8988T (cell line): ENCODE results near the gene IFITM1.
"Not testable (repeated sequence)": the region's sequence is repeated elsewhere in the genome, so short reads cannot be mapped to it uniquely, and the experiment has no call there.

Experiments used
- DNase-seq: peaks from one replicate; pipeline ENCODE4 v3.0.0; 2011

IFITM1 gene

DNA sequence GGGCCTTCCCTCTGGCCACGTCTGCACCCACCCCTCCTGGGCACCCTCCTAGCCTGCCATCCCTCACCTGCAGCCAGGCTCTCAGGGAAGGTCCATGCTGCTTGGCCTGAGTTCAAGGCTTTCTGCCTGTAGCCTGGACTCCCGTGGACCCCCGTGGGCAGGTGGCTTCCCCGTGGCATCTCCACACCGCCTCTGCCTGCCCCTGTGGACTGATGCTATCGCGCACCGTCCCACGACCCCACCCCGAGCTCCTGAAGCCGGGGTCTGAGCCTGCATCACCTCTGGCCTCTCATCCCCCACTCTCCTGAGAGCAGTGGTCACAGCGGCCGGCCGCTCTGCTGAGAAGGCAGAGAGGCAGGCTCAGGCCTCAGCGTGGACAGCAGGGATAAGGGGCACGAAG is 19.1 kb upstream of the IFITM1 start:
- DNase-seq: no peak

DNA sequence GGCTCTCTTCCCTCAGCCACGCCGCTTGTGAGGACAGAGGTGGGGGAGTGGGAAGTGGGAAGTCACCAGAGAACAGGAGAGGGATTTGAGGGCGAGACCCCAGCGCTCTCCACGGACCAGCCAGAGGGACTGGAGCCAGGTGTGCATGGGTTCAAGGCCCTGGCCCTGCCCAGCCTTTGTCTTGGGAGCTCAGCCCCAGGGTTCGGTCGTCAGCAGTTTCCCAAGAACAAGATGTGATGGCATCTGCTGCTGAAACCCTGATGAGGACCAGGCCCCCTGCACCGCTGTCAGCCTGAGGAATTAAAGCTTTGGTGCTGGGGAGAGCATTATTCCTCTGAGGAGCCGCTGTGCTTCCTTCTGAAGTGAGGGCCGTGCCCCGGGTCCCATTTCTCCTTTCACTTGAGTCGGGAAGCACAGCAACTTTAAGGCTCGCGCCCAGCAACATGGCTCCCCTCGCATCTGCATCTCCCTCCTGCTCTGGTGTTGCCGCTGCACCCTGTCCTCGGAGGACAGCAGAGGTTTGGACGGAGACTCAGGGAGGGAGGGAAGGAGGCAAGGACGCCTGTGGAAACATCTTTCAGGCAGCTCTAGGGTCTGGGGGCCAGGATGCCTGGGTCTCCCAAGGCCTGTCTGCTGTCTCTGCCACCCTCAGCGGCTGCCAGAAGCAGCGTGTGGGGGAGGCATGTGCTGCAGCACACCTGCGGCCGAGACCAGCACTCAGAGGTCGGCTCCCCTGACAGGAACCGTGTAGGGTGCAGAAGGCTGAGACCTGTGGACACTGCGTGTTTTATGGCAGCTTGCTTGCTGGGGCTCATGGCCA is 18.3 kb upstream of the IFITM1 start:
- DNase-seq: no peak

DNA sequence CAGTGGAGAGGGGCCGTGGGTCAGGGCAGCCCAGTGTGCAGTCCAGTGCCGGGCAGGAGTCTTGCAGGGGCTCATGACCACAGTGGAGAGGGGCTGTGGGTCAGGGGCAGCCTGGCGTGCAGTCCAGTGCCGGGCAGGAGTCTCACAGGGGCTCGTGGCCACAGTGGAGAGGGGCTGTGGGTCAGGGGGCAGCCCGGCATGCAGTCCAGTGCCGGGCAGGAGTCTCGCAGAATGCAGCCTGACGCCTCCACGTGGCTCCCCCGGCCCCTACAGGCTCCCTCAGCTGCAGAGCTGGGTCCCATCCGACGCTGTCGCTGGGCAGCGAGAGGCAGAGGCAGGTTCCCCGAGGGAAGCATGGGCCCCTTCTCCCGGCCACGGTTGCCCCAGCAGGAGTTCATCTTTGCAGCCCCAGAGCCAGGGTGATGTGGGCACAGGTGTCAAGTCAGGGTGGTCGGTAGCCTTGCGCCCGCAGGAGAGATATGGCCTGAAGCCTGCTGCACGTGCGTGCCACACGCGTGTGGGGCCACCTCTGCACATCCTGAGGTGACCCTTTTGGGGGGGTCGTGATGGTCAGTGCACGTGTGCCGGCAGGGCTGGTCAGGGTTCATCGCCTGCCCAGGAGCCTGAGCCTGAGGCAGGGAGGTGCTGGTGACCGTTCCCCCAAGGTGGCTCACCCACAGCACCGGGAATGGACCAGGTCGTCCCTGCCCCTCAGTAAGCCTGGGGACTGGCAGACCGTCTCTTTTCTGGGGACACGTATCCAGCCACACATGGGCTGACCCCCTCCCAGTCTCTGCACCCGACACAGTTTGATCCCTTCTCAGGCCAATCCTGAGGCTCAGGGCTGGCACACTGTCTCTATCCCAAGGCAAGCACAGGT is 17.4 kb upstream of the IFITM1 start:
- no peak for DNase-seq

DNA sequence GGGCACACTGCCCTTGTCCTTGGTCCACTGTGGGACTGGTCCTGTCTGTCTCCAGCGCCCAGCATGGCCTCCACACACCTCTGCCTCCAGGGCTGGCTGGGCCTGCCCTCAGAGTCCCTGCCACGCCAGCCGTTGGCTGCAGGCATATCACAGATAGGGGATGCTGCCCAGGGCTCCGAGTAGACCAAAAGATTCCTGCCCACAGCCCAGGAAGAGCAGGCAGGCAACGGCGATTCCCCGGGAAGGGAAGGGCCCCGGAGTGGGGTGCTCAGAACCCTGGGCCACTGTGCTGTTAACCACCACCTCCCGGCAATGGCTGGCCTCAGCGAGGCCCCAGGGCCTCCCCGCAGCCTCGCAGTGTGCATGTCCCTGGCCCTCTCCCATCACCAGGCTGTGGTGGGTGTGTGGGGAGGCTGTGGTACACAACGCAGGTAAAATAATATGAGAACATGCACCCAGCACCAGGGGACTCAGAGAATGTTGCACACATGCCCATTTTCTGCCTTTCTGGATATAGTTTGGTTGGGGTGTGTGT is 16.7 kb upstream of the IFITM1 start:
- DNase-seq: no peak

DNA sequence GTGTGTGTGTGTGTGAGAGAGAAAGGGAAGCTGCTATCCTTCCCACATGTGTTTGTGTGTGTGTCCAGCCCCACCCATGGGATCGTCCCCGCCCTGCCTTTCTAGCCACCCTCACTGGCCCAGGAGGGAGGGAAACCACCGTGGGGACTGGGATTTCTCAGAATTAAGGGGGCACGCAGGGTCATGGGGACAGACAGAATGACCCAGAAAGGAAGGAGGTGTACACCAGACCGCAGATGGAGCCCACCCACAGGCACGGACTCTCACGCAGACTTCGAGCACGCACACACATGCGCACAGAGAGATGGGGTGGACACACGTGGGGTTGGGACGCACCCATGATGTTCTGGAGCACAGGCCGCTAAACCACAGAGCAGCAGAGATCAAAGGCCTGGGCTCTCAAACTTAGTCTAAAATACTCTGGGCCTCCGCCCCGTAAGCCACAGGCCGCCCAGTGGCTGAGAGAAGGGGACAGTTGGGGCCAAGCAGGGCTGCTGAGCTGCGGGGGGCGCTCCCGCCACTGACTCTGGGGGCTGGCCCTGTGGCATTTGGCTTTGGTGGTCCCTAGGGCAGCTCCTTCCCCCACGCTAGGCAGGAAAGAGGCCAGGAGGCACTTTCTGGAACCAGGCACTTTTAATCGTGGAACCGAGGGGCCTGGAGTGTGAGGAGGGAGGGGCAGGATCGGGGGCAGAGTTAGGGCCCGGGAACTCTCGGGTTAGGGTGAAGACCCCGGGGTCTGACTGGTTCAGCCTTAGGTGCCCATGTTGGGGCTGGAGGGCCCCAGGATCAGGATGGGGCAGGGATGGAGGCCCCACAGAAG is 16.0 kb upstream of the IFITM1 start:
- no peak for DNase-seq

DNA sequence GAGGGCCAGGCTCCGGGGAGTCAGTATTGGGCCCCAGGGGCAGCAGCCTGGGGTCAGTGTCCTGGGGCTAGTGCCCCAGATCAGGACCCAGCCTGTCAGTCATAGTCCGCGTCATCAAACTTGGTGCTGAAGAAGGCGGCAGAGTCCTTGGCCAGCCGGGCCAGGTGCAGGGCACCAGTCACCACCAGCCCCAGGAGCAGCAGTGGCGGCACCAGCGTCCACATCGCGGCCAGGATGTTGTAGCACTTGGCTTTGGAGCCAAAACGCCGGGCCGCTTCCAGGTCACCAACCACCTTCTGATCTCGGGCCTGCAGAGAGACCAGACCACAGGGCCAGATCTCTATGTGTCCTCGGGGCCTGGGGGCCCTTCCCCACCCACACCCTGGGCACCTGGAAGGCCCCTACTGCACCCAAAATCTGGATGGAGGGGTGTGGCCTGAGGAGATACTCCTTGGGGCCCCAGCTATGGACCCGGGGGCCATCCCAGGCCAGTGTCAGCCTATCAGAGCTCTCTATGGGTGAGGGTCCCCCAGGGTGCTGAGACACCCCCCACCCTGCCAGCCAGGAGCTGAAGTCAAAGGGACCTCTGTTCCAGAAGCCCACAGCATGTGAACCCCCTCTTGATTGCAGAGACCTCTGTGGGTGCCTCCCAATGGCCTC is 15.3 kb upstream of the IFITM1 start:
- no peak for DNase-seq

DNA sequence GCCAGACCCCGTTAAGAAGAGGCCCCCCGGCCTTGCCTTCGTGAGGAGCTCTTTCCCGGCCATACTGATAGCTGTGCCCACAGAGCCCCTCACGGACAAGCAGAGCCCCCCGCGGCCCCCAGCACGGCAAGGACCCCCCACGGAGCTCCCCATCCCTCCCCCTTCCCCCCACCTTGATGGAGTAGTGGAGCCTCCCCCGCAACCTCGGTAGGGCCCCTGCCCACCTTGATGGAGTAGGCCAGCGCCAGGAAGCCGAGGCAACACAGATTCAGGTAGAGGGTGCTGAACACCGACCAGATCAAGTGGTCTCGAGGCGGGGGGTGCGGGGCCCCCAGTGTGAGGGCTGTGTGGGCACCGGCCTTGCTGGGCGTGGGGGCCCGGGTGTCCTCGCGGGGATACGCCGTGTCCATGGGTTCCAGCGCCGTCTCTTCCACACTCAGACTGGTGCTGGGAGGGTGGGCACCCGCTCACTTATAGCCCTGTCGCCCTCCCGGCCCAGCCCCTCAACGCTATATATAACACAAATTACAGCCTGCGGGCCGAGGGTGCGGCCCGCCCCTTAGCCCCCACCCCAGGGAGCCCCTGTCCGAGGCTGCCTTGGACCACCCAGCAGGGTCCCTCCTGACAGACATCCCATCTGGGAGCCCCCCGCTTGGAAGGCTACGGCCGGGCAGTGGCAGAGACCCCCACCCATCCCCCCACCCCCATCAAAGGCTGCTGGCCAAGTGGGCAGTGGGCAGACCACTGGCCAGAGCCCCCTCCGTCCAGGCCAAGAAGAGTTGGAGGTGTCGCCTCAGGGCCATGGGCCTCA is 14.6 kb upstream of the IFITM1 start, which contains the start of gene IFITM5:
Gene IFITM5, minus strand, starts transcription at position 446 of the 811 bp plus-strand sequence. Its CDS starts 36 bp downstream, at position 410.
- DNase-seq: no peak

DNA sequence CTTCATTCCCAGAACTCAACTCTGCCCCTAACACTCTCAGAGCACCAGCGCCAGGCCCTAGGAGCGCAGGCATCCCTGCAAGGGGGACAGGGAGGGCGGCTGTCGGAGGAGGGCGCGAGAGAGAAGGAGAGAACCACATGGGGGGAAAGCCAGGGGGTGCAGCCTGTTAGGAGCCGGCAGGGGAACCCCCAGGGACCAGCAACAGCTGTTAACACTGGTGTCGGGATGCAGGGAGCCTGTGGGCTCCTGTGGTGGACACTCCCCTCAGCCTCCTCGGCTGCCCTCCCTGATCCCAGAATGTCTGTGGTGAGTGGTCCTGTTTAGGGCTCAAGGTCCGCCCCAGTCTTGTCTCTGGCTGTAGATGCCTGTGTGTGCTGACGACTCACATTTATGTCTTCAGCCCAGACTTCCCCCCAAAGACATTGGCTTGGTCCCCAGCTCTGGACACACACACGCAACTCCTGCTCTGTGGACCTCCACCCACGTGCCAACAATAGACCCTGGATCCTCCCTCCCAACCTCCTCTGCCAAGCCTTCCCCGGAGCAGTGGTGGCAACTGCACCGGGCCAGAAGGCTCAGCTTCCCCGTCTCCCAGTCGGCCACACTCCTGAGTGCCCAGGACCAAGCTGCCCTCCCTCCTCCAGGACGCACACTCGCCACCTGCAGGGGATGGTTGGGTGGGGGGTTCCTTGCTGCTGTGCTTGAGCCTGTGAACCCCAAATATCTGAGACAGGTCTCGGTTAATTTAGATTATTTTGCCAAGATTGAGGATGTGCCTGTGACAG is 13.7 kb upstream of the IFITM1 start:
- DNase-seq: no peak

DNA sequence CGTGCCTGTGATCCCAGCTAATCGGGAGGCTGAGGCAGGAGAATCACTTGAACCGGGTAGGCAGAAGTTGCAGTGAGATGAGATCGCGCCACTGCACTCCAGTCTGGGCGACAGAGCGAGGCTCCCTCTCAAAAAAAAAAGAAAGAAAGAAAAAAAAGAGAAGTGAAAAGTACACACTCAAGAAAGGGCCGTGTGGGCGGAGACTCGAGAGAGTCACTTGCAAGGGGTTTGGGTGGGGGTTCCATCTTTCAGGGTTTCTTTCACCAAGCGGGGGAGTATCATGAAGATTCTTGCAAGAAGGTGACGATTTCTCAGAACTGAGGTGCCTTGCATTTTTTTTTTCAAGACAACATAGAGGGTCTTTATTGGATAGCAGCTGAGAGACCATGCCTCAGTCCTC is 10.5 kb upstream of the IFITM1 start:
- no peak for DNase-seq

DNA sequence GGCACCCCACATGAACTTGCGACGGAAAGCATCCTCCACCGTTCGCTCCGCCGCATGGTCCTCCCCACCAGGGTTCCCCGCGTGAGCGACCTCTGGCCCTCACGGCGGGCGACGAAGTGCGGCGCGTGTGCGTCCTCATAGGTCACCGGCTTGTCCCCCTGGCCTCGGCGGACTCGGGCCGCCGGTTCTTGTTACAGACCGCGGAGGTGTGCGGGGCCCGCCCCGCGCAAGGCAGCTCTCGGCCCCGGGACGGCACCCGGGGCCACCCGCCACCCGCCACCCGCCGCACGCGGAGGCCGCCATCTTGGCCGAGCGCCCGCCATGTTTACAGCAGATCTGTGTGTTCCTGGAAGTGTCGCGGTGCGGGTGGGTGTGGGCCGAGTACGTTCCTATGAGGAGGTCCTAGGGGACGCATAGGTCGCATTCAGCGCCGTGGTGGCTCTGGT is 9.8 kb upstream of the IFITM1 start:
- no peak for DNase-seq

DNA sequence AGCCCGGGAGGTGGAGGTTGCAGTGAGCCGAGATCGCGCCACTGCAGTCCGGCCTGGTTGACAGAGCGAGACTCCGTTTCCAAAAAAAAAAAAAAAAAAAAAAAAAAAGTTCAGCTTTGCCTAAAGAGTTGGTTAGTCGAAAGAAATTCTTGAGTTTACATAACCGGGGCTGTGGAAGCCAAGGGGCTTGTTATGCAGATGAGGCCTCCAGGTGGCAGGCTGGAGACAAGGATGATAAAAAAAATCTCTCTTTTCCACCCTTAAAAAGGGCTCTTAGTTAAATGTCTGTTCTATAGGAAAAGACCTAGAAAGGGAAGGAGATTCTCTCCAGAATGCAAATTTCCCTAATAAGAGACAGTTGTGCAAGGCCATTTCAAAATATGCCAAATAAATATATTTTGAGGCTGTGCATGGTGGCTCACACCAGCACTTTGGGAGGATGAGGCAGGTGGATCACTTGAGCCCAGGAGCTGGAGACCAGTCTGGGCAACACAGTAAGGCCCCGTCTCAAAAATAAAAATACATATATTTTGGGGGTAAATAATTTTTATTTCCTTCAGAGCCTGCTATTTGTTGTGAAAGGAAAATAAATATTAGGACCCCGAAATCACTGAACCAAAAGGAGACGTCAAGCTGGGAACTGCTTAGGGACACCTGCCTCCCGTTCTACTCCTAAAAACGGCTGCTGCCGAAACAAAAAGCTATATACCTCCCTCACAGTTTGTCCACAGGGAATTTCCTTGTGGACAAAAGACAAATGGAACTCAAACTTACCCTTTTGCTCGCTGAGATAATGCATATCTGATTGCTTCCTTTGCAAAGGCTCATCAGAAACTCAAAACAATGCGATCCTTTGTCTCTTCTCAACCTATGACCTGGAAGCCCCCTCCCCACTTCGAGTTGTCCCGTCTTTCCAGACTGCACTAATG is 8.7 kb upstream of the IFITM1 start:
- peak; percentile 97 for DNase-seq

DNA sequence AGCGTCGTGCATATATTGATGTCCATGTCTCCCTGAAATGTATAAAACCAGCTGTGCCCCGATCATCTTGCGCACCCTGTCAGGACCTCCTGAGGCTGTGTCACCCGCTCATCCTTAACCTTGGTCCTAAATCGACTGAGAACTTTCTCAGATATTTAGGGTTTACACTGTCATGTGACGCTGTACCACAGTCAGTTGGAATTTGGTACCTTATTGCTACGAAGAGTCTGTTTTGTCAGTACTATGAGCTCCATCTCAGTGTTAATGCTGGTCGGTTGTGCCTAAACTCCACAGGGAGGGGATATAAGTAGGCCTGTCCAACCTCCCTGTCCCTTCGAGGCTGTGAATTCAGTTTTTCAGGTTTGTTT is 8.0 kb upstream of the IFITM1 start:
- DNase-seq: no peak

DNA sequence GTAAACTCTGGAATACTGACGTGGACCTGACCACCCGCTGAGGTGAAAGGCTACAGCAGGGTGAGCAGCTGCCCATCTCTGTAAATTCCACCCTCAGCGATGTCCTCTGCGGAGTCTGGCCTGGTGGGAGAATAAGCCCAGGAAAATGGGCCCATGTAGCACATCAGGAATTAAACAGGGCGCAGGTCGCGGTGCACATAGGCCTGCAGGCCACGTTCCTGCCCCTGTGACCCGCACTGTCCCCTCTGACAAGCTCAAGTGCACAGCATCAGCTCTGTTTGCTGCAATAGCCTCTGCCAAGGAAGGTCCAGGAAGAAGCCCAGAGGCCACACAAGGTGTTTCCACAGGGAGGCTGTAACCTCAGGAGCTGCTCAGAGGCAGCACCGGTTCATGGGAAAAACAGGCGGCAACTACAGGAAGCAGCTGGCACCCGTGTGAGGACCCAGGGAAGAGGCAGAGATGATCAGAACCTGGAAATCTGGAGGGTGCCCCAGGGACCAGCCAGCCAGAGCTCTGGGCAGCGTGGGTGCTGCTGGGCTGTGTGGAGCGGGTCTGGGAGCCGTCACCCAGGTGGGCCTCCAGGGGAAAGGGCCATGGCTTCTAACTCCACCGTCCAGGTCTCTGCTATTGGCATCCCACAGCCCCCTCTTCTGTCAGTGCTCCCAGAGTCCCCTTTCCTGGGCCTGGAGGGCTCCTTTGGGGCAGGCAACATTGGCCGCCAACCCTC is 7.0 kb upstream of the IFITM1 start:
- no peak for DNase-seq

DNA sequence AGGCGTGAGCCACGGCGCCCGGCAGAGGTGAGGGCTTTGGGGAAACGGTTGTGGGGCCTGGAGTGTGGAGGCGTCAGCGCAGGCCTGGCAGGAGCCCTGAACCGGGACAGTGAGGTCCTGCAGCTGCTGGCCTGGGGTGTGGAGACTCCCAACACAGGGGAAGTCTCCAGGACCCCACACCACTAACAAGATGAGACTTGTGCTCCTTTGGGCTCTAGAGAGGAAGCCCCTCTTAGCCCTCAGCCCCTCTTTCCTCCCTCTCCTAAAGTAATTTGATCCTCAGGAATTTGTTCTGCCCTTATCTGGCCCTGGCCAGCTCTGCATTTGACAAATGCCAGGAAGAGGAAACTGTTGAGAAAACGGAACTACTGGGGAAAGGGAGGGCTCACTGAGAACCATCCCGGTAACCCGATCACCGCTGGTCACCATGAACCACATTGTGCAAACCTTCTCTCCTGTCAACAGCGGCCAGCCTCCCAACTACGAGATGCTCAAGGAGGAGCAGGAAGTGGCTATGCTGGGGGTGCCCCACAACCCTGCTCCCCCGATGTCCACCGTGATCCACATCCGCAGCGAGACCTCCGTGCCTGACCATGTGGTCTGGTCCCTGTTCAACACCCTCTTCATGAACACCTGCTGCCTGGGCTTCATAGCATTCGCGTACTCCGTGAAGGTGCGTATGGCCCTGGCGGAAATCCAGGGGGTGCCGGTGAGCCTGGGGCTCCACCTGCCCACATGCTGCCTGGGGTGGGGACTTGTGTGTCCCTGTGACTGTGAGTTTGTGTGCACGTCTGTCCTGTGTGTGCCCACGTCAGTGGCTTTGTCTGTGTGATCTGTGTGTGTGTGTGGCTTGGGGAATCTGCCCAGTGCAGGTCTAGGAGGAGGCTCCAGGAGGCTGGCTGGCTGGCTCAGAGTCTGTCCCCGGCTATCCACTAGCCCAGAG is 5.8 kb upstream of the IFITM1 start, which contains the start of gene IFITM2:
Gene IFITM2, plus strand, starts transcription at position 51 of the 943 bp plus-strand sequence. Its CDS starts 377 bp downstream, at position 428.
- not testable (repeated sequence) for DNase-seq

DNA sequence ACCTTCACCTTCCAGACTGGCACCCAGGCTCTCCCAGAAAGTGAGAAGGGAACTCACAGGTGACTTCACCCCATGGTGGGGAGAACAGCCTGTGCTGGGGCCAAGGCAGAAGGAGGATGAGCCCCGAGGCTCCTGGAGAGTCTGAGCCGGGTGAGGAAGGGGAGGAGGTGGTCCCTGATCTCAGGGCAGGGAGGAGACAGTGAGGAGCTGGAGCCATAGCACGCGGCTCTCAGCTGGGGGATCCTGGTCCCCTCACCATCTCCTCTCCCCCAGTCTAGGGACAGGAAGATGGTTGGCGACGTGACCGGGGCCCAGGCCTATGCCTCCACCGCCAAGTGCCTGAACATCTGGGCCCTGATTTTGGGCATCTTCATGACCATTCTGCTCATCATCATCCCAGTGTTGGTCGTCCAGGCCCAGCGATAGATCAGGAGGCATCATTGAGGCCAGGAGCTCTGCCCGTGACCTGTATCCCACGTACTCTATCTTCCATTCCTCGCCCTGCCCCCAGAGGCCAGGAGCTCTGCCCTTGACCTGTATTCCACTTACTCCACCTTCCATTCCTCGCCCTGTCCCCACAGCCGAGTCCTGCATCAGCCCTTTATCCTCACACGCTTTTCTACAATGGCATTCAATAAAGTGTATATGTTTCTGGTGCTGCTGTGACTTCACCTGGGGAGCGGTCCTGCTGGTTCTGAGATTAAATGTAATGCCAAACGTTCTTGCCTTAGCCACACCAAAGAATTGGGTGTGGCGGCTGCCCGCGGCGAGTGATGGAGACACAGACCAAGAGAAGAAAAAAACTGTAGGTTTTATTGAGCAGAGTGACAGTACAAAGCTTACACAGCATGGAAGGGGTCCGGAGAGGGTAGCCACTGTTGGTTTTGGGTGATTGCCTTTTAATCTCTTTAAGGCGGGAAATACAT is 4.8 kb upstream of the IFITM1 start:
- DNase-seq: not testable (repeated sequence)

DNA sequence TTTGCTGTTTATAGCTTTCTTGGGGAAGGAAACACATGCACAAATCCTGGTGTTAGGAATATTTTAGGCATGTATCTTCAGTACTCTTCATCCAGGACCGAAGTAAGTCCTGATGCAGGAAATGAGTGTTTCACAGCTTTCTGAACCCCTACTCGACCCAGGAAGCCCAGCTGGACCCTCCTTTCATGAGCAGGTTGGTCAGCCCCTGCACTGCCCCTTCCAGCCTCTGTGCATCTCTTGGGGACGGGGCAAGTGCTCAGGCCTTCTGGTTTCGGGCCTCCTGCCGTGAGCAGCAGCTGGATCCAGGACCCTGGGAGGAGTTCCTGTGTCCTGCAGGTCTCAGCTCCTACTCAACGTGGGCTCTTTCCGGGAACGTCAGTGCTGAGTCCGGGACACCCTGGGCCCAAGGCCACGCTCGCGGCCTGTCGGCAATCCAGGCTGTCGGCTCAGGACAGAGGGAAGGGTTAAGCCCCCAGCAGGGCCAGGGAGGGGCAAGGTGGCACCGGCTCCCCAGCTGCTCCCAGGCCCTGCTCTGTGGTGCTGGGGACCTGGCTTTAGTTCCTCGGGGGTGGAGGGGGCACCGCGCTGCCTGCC is 3.8 kb upstream of the IFITM1 start:
- DNase-seq: peak; percentile 44
